IPS-NIHi11 (cell line): ENCODE results near the gene YTHDF1.

Experiments
- DNase-seq: peaks from one replicate; pipeline ENCODE4 v3.0.0; 2012; ENCODE audit warnings: mixed read lengths, low spot score

YTHDF1 gene

DNA sequence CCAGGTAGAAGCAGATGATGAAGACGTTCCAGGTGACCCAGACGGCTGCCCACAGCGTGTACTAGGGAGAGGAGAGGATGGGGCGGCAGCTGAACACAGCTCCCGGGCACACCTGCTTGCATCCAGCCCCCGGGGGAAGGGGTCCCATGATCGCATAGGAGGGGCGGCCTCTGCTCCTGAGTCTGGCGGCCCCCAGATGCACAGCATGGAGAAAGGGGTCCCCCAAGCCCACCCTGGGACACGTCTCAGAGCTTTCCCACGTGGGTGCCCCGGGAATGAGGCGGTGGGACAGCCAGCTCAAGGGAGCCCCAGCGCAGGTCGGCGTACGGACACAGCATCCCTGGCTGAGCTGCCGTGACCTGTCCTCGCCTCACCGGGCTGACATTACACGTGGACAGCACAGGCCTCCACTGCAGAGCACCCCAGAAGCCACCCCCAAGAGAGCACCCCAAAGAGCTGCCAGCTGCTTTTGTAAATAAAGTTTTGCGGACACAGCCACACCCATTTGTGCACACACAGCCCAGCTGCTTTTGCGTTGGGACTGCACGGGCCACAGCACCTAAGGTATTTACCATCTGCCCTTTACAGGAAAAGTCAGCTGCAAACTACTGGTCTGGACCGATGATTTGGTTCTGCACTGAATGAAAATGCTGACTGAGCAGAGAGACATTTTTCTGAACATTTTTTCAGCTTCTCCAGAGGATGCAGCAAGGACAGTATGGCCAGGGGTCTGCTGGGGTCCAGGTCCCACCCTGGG lies 33.1 kb upstream of the YTHDF1 start:
- no peak for DNase-seq

DNA sequence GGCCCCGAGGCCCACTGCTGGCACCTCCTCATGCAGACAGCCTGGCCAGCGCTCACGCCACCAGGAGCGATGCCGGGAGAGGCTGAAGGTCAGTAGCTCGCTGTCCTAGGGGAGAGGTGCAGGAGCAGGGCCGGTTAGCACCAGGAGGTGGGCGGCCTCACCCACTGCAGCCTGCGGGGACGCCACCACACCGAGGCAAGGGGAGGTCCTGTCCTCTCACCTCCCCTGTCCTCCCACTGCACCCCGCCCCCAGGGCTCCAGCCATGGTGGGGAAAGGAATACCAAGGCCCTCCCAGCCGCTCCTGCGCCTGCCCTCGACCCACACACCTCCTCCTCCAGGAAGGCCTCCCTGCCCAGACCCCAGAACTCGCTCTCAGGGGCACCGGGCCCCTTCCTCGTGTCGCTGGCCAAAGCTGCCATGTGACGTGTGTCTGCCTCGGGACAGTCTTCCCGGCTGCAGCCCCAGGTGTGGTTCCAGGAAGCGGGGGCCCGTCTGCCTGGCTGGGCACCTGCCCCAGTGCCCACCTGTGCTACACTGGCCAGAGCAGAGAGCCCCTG lies 31.8 kb upstream of the YTHDF1 start:
- no peak for DNase-seq

DNA sequence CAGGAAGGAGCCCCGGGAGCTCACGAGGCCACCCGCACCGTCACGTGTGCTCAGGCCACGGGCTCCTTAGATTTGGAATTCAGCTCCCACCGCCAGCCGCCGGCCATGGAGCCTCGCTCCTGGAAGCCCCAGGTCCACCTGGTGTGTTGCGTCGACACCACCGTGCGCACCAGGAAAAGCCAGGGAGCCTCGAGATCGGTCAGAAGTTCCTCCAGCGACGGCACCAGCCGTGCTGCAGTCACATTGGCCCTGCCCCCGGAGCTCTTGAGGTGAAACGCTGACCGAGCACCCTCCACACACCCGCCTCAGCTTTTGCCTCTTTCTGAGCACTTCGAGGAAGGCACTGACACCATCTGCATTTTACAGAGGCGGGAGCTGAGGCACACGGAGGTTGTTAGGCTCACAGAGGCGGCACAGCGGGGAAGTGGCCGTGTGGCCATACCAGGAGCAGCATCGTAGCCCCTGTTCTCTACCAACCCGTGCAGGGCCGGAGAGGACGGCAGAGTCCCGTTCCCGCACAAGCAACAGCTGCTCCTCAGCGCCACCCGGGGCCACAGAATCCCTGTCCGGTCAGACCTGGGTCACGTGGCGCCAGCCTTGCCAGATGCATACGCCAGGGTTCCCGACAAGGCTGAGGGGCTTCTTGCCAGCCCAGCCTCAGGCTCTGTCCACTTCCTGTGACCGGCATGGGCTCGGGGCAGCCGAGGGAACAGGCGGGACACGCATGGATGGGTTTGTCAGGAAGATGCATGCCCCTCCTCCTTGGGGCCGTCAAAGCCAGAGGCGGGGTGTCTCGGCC lies 30.8 kb upstream of the YTHDF1 start:
- DNase-seq: peak; percentile 63

DNA sequence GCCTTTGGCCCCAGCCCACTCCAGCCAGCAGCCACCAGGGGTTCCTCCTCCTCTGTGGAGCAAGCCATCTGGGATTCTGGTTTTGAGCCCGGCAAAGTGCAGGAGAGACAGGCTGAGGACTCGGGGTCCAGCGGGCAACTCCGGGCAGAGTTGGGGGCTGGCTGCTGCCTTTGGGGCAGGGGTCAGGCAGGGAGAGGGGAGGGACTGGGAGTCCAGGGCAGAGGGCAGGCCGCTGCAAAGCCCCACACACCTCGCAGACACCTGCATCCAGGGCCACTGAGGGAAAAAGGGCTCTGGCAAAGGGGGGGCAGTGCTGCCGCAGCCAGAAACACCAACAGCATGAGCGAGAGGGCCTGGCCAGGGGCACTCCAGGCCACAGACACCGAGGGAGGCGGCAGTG lies 28.5 kb upstream of the YTHDF1 start:
- DNase-seq: no peak

DNA sequence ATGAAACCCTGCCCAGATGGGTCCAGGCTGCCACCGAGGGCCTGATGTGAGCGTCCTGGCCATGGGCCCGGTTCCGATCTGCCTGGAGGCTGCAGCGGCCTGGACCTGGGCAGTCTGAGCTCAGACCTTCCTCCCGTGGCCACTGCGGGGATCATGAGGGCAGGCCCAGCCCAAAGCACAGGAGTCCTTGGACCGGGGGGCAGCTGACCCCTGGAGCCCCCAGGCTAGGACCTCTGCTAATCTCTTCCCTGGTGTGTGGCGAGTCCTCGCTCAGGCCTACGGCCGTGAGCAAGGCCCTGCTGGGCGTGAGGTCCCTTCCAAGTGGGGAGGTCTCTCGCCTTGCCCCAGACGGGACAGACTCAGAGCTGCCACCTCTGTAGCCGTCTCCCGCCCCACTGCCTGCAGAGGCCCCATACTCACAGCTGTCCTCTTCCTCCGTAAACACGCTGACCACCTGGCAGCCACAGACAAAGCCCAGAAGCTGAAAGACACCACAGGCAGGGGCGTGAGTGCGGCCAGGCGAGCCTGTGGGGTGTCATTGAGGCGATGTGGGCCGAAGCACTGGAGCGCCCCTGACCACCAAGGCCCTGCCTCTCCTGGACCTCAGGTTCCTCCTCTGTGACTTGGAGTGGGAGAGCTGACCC lies 27.8 kb upstream of the YTHDF1 start:
- DNase-seq: no peak

DNA sequence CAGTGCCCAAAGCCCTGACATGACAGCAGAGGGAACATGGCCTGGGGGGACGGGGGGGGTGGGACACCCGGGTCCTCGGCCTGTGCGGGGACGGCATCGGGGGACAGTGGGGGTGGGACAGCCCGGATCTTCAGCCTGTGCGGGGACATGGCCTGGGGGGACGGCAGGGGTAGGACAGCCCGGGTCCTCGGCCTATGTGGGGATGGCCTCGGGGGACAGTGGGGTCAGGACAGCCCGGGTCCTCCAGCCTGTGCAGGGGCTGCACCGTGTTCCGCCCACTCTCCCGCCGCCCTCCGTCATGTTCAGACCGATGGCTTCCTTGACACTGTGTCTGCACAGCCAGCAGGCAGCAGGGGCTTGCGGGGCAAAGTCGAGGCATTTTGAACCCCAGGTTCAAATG lies 26.8 kb upstream of the YTHDF1 start:
- DNase-seq: no peak

DNA sequence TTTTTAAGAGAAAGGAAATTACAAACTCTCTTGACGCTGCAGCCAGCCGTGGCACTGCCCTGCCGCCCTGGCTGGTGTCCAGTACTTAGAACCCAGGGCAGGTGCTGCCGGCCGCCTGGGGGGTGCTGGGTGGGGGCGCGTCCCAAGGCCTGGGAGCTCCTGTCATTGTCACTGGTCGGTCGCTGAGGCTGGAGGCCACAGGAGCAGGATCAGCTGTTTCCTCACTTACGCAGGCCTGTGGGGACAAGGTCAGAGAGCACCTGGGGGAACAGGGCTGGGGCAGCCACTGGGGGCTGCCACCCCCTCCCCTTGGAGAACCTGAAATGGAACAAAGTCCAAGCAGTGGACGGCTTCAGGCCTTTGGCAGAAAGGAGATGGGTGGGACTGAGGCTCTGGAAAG lies 25.3 kb upstream of the YTHDF1 start:
- no peak for DNase-seq

DNA sequence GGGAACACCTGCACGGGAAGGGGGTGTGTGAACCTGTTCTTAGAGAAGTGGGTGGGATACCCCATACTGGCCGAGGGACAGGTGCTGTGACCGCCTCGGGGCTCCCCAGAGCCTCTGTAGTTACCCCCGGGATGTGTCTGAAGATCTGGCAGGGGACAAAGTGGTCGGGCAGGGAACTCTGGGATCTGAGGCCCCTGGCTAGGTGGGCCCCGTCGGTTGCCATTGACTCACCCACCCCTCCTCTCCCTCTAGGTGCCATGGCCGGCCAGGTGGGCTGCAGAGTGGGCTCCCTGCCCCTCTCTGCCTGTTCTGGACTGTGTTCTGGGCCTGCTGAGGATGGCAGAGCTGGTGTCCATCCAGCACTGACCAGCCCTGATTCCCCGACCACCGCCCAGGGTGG lies 24.1 kb upstream of the YTHDF1 start:
- no peak for DNase-seq

DNA sequence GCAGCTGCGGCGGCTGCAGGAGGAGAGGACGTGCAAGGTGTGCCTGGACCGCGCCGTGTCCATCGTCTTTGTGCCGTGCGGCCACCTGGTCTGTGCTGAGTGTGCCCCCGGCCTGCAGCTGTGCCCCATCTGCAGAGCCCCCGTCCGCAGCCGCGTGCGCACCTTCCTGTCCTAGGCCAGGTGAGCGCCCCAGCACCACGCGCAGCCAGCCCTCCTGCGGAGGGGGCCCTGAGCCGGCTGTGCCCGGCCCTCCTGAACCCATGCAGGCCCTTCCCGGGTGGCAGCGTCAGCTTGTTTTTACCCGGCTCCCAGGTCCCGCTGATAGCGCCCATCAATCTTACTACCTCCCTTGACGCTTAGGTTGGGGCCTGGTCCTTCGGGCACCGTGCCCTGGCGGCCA lies 23.5 kb upstream of the YTHDF1 start:
- no peak for DNase-seq

DNA sequence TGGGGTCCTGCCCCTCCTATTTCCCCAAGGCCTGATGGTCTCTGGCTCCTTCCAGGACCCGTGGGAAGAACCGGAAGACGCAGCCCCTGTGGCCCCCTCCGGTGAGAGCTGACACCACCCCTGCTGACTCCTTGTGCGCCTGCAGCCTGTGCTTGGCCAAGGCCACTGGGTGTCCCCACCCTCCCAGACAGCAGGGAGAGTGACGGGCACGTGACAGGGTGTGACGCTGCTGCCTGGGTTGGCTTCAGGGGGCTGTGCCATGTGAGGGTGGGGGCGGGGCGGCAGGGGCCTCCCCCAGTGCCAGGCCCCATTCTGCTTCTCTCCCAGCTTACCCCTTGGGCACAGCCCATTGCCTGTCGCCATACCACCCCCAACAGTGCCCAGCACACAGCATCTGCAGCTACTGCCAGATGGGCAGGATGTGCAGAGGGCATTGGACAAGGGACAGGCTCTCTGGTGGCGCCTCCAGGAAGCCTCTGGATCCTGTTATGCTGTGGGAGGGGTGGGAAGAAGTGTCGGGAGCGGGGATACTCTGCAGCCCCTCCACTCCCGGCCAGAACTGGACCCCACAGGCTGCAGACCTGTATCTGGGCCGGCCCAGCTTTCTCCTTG lies 22.7 kb upstream of the YTHDF1 start:
- DNase-seq: no peak

DNA sequence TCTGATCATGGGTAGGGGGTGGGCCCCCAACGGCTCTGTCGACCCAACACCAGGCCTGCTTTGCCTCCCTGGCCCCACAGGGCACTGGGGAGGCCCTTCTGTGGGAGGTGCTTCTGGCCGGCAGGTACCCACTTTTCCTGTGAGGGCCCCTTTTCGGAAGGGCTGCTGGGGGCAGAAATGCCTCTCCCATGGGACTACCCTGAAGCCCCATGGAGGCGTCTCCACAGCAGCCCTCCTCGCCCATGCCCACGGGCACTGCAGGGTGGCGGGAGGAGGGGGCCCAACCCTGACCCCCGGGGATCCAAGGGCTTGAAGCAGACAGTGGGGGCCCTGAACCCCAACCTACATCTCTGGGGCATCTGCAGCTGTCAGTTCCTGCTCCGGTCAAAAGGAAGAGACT lies 22.1 kb upstream of the YTHDF1 start:
- no peak for DNase-seq

DNA sequence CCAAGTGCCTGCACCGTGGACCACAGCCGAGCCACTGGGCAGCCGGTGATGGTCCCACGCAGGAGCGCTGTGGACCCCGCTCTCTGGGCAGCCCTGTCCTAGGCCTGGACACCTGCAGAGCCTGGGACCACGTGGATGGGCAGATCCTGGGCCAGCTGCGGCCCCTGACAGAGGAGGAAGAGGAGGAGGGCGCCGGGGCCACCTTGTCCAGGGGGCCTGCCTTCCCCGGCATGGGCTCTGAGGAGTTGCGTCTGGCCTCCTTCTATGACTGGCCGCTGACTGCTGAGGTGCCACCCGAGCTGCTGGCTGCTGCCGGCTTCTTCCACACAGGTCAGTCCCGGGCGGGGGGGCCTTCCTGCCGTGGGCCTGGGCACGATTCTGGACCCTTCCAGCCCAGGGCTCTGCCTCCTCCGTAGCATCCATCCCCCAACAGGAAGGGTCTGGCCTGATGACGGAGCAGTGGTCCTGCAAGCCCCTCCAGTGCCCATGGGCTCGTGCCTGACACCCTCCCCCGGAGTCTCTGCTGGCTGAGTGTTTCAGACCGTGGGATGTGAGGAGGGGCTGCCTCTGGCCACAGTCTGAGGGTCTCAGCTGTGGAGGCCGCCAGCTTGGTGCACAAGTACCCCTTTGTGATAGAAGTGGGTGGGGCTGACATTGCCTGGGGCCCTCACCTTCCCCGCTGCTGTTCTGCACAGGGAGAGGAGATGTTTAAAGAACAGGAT lies 20.3 kb upstream of the YTHDF1 start:
- no peak for DNase-seq

DNA sequence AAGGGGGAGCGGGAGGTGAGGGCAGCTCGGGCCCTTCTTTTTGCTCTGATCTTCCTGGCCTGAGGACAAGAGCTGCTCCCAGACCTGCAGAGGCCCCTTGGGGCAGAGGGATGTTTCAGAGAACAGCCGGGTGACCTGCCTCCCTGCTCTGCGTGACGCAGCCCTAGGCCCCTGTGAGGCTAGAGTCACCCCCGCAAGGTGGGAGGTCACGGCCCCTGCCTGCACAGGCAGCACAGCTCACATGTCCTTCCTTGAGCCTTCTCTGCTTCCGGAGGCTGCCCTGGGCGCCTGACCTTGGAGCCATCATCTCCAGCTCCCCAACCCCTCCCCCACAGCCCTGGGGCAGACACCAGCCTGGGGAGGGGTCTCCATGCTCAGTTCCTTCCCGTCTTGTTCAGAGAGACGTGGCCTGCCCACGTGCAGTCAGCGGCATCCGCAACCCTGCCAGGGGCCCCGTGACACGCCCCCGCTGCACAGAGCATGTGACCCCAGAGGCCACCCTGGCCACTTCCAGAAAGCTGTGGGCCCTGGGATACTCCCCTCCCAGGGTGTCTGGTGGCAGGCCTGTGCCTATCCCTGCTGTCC lies 19.6 kb upstream of the YTHDF1 start, which contains the start of gene BIRC7:
TSS of gene BIRC7 (plus strand) at position 507 of the 585 bp plus-strand sequence. CDS start 192 bp downstream, outside the sequence.
- no peak for DNase-seq

DNA sequence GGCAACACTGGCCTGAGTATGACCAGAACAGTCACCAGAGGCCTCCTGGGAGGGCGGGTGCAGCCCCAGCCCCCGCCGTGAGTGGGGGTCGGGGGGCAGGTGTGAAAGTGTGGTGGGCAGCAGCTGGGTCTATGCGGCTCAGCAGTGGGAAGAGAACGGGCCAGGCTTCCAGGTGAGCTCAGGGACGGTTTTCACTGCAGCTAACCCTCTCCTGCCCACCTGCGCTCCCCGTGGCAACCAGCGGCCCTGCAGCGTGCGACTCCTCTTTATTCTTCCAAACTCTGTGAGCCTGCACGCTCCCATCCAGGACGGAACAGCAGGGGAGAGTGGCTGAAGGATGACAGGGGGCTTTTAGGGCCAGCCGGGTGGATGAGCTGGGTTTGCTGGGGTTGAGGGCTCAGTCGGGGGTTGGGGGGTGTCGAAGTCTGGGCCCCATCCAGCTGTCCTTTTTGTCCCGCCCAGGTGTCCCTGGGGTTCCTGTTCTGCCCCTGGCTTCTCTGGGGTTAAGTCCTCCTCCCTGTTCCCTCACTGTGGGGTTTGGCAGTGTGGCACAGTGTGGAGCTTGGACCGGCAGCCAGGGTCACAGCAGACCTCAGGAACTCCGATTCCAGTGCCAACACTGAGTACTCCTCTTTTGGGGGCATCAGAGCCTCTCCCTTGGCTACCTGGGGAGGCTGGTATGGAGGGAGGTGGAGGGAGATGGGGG lies 18.9 kb upstream of the YTHDF1 start:
- DNase-seq: peak; percentile 74

DNA sequence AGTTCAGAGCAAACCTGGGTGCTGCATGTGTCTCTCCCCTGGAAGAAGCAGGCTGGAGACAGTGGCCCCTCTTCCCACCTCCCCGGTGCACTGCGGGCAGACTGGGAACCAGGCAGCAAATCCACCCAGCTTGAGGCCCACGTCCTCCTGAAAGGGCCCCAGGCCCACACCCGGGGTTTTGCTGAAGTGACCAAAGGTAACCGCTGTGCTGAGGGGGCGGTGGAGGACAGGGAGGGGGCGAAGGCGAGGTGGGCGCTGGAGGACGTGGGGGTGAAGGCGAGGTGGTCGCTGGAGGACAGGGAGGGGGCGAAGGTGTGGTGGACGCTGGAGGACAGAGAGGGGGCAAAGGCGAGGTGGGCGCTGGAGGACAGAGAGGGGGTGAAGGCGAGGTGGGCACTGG lies 18.0 kb upstream of the YTHDF1 start:
- DNase-seq: no peak

DNA sequence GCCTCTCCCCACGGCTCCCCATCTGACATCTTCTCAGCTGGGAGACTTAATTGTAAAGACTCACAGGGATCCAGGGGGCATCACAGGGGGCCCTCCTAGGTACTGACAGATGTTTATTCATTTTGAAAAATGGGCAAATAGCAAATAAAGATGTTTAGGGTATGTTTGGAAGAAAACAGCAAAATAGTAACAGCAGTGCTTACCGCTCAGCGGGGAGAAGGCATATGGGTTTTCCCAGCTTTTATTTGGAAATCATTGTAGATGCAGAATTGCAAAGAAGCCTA lies 17.1 kb upstream of the YTHDF1 start:
- no peak for DNase-seq

DNA sequence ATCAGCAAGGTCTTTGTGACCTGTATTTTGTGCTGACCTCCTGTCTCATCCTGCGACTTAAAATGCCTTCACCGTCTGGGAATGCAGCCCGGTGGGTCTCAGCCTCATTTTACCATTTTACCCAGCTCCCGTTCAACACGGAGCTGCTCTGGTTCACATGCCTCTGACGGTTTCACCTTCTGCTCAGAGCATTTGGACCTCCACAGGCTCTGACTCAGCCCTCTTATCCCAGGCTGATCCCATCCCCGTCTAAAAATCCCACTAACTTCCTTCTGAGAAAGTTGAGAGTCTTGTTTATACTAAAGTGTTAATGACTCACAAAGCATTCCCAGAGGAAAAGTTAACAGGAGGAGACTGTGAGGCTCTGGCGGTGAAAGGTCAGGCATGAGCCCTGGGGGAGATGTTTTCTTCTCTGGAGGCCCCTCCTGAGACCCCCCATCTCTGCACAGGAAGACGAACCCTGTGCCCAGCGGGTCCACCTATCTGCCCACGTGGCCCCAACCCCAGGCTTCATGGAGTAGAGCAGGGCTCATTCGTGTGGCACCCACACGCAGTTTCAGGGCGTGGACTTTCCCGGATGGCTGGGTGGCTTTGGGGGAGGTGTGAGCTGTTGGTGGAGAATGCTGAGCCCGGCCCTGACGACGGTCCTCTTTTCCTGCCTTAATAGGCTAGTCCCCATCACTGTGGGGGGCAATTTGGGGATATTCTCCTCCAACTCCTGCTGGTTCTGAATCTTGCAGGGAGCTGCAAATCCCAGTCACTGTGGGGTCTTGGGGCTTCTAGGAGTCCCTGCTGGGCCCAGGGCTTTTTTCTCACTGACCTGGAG lies 16.5 kb upstream of the YTHDF1 start:
- DNase-seq: no peak

DNA sequence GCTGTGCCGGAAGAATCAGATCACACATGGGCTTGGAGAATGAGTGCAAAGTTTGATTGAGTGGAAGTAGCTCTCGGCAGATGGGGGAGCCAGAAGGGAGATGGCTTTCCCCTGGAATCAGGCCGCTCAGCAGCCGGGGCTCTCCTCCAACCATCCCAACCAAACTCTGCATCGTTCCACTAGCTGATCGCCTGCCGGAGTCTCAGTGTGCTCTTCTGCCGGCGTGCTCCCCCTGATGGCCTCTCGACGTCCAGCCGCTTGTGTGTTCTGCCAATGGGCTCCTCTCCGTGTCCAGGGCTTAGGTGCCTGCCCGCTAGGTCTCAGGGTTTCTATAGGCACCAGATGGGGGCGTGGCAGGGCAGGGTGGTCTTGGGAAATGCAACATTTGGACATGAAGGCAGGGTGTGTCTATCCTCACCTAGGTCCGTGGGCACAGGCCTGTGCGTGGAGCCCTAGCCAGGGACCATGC lies 14.9 kb upstream of the YTHDF1 start:
- peak; percentile 74 for DNase-seq

DNA sequence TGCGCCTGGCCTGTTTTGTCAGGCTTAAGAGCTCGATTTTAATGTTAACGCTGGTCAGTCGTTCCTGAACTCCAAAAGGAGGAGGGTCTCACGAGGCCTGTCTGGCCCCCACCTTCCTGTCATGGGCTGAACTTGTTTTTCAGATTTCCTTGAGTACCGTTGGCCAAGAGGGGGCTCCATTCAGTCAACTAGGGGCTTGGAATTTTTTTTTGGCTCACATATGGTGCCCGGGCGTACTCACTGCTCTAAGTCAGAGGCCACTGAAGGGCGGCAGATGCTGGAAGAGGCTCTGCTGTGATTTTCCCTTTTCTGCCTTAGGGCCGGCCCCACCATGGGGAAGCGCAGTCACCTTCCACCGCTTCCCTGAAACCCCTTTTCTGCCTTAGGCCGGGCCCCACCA lies 12.9 kb upstream of the YTHDF1 start:
- no peak for DNase-seq

DNA sequence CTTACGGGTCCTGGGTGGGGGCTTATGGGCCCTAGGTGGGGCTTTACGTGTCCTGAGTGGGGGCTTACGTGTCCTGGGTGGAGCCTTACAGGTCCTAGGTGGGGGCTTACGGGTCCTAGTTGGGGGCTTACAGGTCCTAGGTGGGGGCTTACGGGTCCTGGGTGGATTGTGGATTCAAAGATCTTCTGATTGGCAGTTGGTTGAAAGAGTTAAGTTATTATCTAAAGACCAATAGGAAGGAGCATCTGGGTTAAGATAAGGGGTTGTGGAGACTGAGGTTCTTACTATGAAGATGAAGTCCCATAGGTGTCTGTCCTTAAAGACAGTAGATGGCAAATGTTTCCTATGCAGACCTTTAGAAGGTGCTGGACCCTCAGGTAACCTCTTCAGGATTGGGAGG lies 11.3 kb upstream of the YTHDF1 start:
- no peak for DNase-seq
